Kidney epithelial cell (primary cell): ENCODE measurements around the gene LYPD5. TPM values are rescaled to one million over a fixed set of nuclear protein-coding genes. Genes with fewer than 3 reads are reported as not detected.

Experiments used
- DNase-seq: peaks from one replicate; pipeline ENCODE4 v3.0.0-alpha.2; 2010; ENCODE audit warnings: low read depth
- H3K27me3 ChIP-seq: 2 replicates; pipeline ENCODE4 v1.6.0; 2011; ENCODE audit warnings: low read length; ENCODE audit not compliant: control insufficient read depth, insufficient read depth
- H3K36me3 ChIP-seq: 2 replicates; pipeline ENCODE4 v1.5.1; 2011; ENCODE audit warnings: low read length; ENCODE audit not compliant: control insufficient read depth, insufficient read depth
- H3K4me3 ChIP-seq: 2 replicates; pipeline ENCODE4 v1.5.1; 2011; ENCODE audit warnings: low read depth, mild to moderate bottlenecking, control low read depth, low read length
- total RNA-seq: library from RNA; depleted of rRNA; stranded (reverse); fragments of >200 nt; gene quantifications from 2 replicates; pipeline ENCODE4 v1.2.3, GENCODE V29; 2015
- TF ChIP-seq, protein P1 (sequence below): IDR thresholded peaks from 2 replicates; pipeline ENCODE4 v1.5.1; 2011; ENCODE audit warnings: mild to moderate bottlenecking, moderate library complexity, low read length, control low read depth, inconsistent platforms; ENCODE audit not compliant: insufficient read depth, poor library complexity, severe bottlenecking

LYPD5 gene, protein sequence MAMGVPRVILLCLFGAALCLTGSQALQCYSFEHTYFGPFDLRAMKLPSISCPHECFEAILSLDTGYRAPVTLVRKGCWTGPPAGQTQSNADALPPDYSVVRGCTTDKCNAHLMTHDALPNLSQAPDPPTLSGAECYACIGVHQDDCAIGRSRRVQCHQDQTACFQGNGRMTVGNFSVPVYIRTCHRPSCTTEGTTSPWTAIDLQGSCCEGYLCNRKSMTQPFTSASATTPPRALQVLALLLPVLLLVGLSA
- 0.41 and 0.63 TPM in 2 replicates for total RNA-seq

DNA sequence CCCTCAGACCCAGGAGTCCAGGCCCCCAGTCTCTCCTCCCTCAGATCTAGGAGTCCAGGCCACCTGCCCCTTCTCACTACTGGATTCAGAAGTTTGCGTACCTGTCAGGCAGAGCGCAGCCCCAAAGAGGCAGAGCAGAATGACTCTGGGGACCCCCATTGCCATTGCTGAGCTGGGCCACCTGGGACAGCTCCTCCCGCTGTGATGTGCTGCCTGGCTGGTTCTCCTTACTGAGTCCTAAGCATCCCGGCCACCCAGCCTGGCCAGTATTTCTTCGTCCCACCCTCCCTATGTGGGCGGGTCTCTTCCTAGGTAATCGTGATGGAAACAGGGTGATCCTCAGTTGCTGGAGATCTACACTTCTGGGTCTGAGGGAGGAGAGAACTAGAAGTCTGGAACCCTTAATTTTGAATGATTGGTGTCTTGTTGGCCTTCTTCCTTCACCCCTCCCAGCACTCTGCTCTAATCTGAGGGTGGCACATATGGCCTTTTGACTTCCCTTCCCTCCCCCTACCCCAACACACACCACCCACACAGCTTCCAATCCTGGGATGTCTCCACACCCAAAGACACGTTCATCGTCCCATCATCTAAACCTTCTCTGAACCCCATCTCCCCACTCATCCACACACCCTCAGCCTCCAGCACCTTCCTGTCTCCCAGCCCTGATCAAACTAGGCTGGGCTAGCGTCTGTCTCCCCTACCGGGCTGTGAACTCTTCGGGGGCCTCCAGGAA, at the start of gene LYPD5:
Gene LYPD5 (minus strand): TSS at position 232 of the 736 bp plus-strand sequence. CDS start 67 bp downstream, at position 165.
- H3K4me3 ChIP-seq, result no peak within 1 kb of the TSS
- DNase-seq, result no peak
- TF ChIP-seq, protein P1, sequence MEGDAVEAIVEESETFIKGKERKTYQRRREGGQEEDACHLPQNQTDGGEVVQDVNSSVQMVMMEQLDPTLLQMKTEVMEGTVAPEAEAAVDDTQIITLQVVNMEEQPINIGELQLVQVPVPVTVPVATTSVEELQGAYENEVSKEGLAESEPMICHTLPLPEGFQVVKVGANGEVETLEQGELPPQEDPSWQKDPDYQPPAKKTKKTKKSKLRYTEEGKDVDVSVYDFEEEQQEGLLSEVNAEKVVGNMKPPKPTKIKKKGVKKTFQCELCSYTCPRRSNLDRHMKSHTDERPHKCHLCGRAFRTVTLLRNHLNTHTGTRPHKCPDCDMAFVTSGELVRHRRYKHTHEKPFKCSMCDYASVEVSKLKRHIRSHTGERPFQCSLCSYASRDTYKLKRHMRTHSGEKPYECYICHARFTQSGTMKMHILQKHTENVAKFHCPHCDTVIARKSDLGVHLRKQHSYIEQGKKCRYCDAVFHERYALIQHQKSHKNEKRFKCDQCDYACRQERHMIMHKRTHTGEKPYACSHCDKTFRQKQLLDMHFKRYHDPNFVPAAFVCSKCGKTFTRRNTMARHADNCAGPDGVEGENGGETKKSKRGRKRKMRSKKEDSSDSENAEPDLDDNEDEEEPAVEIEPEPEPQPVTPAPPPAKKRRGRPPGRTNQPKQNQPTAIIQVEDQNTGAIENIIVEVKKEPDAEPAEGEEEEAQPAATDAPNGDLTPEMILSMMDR, result no peak
- H3K36me3 ChIP-seq, result no peaks in the 10 kb centered on the region
- H3K27me3 ChIP-seq, result no peaks in the 10 kb centered on the region

DNA sequence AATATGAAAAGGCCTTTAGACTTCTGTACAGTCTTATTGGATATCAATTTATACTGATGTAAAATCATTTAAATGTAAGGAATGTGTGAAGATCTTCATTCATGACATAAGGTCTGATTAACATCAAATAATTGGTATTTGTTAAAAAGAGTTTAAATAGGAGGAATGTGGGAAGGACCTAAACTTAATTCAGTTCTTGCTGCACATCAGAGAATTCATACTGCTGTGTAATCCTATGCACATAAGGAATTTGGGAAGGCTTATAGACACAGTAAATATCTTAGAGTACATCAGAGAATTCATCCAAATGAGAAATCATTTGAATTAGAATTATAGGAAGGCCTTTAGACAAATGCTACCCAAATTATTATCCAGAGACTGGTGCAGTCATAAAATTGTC, 46.6 kb upstream of the LYPD5 start:
- peaks cover 1% of the 10 kb centered on the region for H3K36me3 ChIP-seq
- no peaks in the 10 kb centered on the region for H3K27me3 ChIP-seq
- no peak for DNase-seq
- TF ChIP-seq, protein P1, result no peak
- no peak overlapping the region for H3K4me3 ChIP-seq

DNA sequence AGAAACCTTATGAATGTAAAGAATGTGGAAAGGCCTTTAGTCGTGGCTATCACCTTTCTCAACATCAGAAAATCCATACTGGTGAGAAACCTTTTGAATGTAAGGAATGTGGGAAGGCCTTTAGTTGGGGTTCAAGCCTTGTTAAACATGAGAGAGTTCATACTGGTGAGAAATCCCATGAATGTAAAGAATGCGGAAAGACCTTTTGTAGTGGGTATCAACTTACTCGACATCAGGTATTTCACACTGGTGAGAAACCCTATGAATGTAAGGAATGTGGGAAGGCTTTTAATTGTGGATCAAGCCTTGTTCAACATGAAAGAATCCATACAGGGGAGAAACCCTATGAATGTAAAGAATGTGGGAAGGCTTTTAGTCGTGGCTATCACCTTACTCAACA, 45.6 kb upstream of the LYPD5 start:
- H3K36me3 ChIP-seq, result peaks cover 1% of the 10 kb centered on the region
- no peaks in the 10 kb centered on the region for H3K27me3 ChIP-seq
- no peak for DNase-seq
- H3K4me3 ChIP-seq, result no peak overlapping the region
- TF ChIP-seq, protein P1, result no peak

DNA sequence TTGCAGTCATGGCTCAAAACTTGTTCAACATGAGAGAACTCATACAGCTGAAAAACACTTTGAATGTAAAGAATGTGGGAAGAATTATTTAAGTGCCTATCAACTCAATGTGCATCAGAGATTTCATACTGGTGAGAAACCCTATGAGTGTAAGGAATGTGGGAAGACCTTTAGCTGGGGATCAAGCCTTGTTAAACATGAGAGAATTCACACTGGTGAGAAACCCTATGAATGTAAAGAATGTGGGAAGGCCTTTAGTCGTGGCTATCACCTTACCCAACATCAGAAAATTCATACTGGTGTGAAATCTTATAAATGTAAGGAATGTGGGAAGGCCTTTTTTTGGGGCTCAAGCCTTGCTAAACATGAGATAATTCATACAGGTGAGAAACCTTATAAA, 45.0 kb upstream of the LYPD5 start:
- TF ChIP-seq, protein P1, result no peak

DNA sequence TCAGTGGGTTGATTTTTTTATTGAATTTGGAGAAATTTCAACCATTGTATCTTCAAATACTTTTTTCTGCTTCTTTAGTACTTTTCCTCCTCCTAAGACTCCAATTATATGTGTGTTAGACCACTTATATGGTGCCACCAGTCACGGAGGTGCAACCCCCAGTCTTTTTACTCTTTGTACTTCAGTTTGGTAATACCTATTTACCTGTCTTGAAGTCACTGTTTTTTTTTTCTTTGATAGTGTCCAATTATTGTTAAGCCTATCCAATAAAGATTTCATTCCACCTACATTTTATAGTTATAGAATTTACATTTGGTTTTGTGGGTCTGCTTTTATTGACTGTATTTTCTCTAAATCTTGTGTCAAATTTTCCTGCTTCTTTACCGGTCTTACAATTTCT, 39.8 kb upstream of the LYPD5 start:
- Histone ChIP-seq H3K36me3 (peaks cover 3% of the 10 kb centered on the region), H3K4me3 (no peak overlapping the region), H3K27me3 (no peaks in the 10 kb centered on the region)
- DNase-seq, result no peak
- TF ChIP-seq, protein P1, result no peak

More for the DNA sequence above, 45.0 kb upstream of the LYPD5 start:
- no peaks in the 10 kb centered on the region for H3K27me3 ChIP-seq
- no peak for DNase-seq
- peaks cover 1% of the 10 kb centered on the region for H3K36me3 ChIP-seq
- no peak overlapping the region for H3K4me3 ChIP-seq

DNA sequence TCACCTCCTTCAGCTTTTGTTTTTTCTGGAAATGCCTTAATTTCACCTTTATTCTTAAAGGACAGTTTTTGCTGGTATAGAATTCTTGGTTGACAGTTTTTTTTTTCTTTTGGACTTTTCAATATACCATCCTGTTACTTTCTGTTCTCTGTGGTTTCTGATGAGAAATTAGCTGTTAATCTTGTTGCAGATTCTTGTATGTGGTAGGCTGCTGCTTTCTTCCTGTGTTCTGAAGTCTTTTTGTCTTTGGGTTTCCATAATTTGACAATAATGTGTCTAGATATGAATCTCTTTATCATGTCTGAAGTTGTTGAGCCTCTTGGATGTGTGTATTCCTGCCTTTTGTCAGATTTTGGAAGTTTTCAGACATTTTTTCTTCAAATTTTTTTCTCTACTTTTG, 36.9 kb upstream of the LYPD5 start:
- no peaks in the 10 kb centered on the region for H3K27me3 ChIP-seq
- no peak overlapping the region for H3K4me3 ChIP-seq
- TF ChIP-seq, protein P1, result no peak
- peaks cover 4% of the 10 kb centered on the region for H3K36me3 ChIP-seq
- DNase-seq, result no peak
